Vagina (tissue), 2 donors: Measurements from ENCODE around the gene TMIGD3.

Experiments
- CTCF ChIP-seq, 3 experiments: fragments of 450-650 bp in 2 of 3; fragments of 200-600 bp in 1 of 3; sonication (generic) in 1 of 3; IDR thresholded peaks; one replicate each; pipeline ENCODE4 v1.5.1; 2017 to 2019; ENCODE audit warnings: antibody characterized with exemption in 3 of 3, mild to moderate bottlenecking in 2 of 3, moderate library complexity in 2 of 3
- POLR2A ChIP-seq, 2 donors: fragments of 450-650 bp; IDR thresholded peaks; one replicate each; pipeline ENCODE4 v1.6.1; 2017; ENCODE audit warnings: antibody characterized with exemption in 2 of 2, mild to moderate bottlenecking in 2 of 2, moderate library complexity in 2 of 2
- POLR2AphosphoS5 ChIP-seq, 2 donors: sonication (generic); formaldehyde crosslinking; IDR thresholded peaks; one replicate each; pipeline ENCODE4 v1.9.0; 2017; ENCODE audit warnings: antibody characterized with exemption in 2 of 2, mild to moderate bottlenecking in 2 of 2, low read depth in 1 of 2; ENCODE audit not compliant: insufficient read depth in 1 of 2

- TF ChIP-seq CTCF (IDR thresholded peaks at IDR 0.05), result no peak
- no peak for TF ChIP-seq POLR2A (IDR thresholded peaks at IDR 0.05)
- no peak for TF ChIP-seq POLR2AphosphoS5 (IDR thresholded peaks at IDR 0.05; ENCODE audit: insufficient read depth in 1 of 2, low read depth in 1 of 2)
Observed at GRCh38 chr1:111552587-111552986, 49.2 kb upstream of the TMIGD3 start.
